Type B pancreatic cell (in vitro differentiated cells): ENCODE measurements around the gene KRT1. TPM values are rescaled to one million over a fixed set of nuclear protein-coding genes. Genes with fewer than 3 reads are reported as not detected.

Experiments
- DNase-seq: peaks from one replicate; pipeline ENCODE4 v3.0.0; 2021; ENCODE audit warnings: mixed read lengths; ENCODE audit not compliant: unreplicated experiment; ENCODE audit errors: extremely low spot score
- H3K27ac Mint-ChIP-seq: 2 replicates; pipeline ENCODE4 v1.8.0; 2021; ENCODE audit warnings: mild to moderate bottlenecking, mixed read lengths
- H3K27me3 Mint-ChIP-seq: 2 replicates; pipeline ENCODE4 v1.8.0; 2021; ENCODE audit warnings: mixed read lengths
- H3K36me3 Mint-ChIP-seq: 2 replicates; pipeline ENCODE4 v1.8.0; 2021; ENCODE audit warnings: mixed read lengths
- H3K4me1 Mint-ChIP-seq: one replicate; pipeline ENCODE4 v1.8.0; 2021; ENCODE audit warnings: mixed read lengths; ENCODE audit not compliant: unreplicated experiment
- H3K4me3 Mint-ChIP-seq: 2 replicates; pipeline ENCODE4 v1.8.0; 2021; ENCODE audit warnings: mild to moderate bottlenecking, mixed read lengths
- H3K9me3 Mint-ChIP-seq: 2 replicates; pipeline ENCODE4 v1.8.0; 2021; ENCODE audit warnings: mixed read lengths
- total RNA-seq: library from RNA; stranded (reverse); gene quantifications from 2 replicates; pipeline ENCODE4 v1.2.1, GENCODE V29; 2021; ENCODE audit warnings: low replicate concordance
- TF ChIP-seq, protein P1 (sequence below): fragments of 200-600 bp; sonication (generic); conservative IDR thresholded peaks from 2 replicates; pipeline ENCODE4 v1.5.0; 2021; ENCODE audit warnings: antibody characterized with exemption, mild to moderate bottlenecking

Gene KRT1
- total RNA-seq, 1 donor from 2014 or later, result 269 TPM

DNA sequence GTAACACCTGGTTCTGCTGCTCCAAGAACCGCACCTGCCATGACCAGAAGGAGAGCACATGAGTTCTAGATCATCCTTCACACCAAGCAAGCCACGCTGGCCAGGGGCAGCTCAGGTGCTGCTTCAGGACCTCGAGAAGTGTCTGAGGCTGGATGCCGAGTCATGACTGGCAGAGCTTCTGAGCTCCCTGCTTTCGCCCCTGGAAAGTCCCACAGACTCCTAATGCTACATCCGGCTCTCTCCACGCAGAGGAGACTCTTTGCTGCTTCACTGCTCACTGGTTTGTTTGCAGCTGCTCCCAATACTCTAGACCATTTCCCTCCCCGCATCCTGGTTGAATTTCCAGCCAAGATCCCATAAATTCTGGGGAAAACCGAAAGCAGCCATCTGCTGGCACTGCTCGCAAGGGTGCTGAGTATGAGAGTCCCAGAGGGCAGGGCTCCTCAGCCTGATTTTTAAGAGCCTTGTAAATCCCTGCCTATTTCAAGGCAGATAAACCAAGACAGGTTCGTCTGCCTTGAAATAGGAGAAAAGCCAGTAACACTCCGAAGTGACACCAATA is 29.6 kb downstream of the KRT1 start:
- Mint-ChIP-seq H3K4me3 (no peak overlapping the region), H3K4me1 (peaks cover 7% of the 10 kb centered on the region), H3K27me3 (peaks cover 47% of the 10 kb centered on the region), H3K36me3 (no peaks in the 10 kb centered on the region), H3K27ac (no peak overlapping the region), H3K9me3 (no peaks in the 10 kb centered on the region)
- no peak for DNase-seq
- TF ChIP-seq, protein P1, sequence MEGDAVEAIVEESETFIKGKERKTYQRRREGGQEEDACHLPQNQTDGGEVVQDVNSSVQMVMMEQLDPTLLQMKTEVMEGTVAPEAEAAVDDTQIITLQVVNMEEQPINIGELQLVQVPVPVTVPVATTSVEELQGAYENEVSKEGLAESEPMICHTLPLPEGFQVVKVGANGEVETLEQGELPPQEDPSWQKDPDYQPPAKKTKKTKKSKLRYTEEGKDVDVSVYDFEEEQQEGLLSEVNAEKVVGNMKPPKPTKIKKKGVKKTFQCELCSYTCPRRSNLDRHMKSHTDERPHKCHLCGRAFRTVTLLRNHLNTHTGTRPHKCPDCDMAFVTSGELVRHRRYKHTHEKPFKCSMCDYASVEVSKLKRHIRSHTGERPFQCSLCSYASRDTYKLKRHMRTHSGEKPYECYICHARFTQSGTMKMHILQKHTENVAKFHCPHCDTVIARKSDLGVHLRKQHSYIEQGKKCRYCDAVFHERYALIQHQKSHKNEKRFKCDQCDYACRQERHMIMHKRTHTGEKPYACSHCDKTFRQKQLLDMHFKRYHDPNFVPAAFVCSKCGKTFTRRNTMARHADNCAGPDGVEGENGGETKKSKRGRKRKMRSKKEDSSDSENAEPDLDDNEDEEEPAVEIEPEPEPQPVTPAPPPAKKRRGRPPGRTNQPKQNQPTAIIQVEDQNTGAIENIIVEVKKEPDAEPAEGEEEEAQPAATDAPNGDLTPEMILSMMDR, result no peak

GRCh38 chr12:52649066-52649465 is 31.1 kb downstream of the KRT1 start:
- Mint-ChIP-seq H3K9me3 (no peaks in the 10 kb centered on the region), H3K27me3 (peaks cover 45% of the 10 kb centered on the region), H3K27ac (no peak overlapping the region), H3K36me3 (no peaks in the 10 kb centered on the region), H3K4me3 (no peak overlapping the region), H3K4me1 (peaks cover 5% of the 10 kb centered on the region)
- DNase-seq, result no peak
- TF ChIP-seq, protein P1, result no peak

GRCh38 chr12:52648012-52648550 is 32.1 kb downstream of the KRT1 start:
- Mint-ChIP-seq H3K36me3 (no peaks in the 10 kb centered on the region), H3K9me3 (no peaks in the 10 kb centered on the region), H3K4me3 (no peak overlapping the region), H3K27me3 (peaks cover 43% of the 10 kb centered on the region), H3K27ac (no peak overlapping the region), H3K4me1 (peaks cover 5% of the 10 kb centered on the region)
- no peak for DNase-seq
- TF ChIP-seq, protein P1, result no peak

DNA sequence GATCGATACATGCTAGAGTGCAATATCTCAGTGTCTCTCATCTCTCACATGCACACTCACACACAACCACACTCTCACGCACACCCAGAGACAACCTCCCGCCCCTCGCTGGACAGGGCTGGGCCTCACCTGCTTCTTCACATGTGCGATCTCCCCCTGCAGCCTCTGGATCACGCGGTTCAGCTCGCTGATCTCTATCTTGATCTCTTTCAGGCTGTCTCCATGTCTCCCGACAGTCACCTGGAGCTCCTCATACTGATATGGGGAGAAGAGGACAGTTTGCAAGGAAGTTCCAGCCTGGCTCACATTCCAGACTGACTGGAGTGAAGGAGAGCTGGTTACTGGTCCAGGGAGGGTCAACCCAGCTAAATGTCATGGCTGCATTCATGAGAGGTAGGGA is 32.6 kb downstream of the KRT1 start:
- peaks cover 43% of the 10 kb centered on the region for H3K27me3 Mint-ChIP-seq
- peaks cover 5% of the 10 kb centered on the region for H3K4me1 Mint-ChIP-seq
- no peak overlapping the region for H3K4me3 Mint-ChIP-seq
- no peaks in the 10 kb centered on the region for H3K9me3 Mint-ChIP-seq
- DNase-seq, result no peak
- TF ChIP-seq, protein P1, result no peak
- H3K36me3 Mint-ChIP-seq, result no peaks in the 10 kb centered on the region
- no peak overlapping the region for H3K27ac Mint-ChIP-seq

- Mint-ChIP-seq H3K27ac (no peak overlapping the region), H3K4me1 (peaks cover 5% of the 10 kb centered on the region), H3K36me3 (no peaks in the 10 kb centered on the region), H3K9me3 (no peaks in the 10 kb centered on the region), H3K4me3 (no peak overlapping the region), H3K27me3 (peaks cover 52% of the 10 kb centered on the region)
- TF ChIP-seq, protein P1, result no peak
- no peak for DNase-seq
Measured at GRCh38 chr12:52646613-52647012, 33.6 kb downstream of the KRT1 start.
